ENCODE results near the gene BABAM2. TPM values are rescaled to one million over a fixed set of nuclear protein-coding genes. Genes with fewer than 3 reads are reported as not detected.

The BABAM2 gene
- total and polyA plus RNA-seq, 4 donors, result 9.9 to 17.0 (median 13.9) TPM

DNA sequence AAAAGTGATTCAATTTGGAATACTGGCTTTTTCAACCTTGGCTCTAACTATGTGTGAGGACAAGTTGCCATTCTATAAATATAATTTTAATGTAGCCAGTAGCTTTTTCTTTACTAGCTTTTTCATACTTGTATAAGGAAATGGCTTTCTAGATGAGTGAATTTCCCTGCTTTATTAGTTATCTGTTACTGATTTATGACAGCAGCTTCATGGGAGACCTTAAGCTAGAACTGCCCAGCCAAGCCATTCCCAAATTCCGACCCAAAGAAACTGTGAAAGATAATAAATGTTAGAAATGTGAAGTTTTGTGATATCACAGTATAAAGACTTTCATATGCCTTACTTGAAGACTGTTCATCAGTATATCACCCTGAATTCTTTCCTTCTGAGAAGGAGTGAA is 32.3 kb downstream of the BABAM2 start:
- TF ChIP-seq GABPA (IDR thresholded peaks at IDR 0.05 in 1 of 2, conservative IDR thresholded peaks at IDR 0.05 in 1 of 2), result no peak
- no peak for TF ChIP-seq RAD21 (IDR thresholded peaks at IDR 0.05)
- TF ChIP-seq HNF4G (IDR thresholded peaks at IDR 0.05), result no peak
- TF ChIP-seq ATF3 (IDR thresholded peaks at IDR 0.05), result no peak
- TF ChIP-seq EGR1 (IDR thresholded peaks at IDR 0.05; ENCODE audit: low read depth in 2 of 2), result no peak
- no peak for TF ChIP-seq JUND (IDR thresholded peaks at IDR 0.05)
- H3K4me3 ChIP-seq (ENCODE audit: low read depth in 1 of 3, low read length in 3 of 3), result no peak overlapping the region
- DNase-seq (ENCODE audit: low spot score), result no peak
- H3K9ac ChIP-seq (ENCODE audit: low read depth in 1 of 2, low read length in 2 of 2), result no peak overlapping the region
- H3K27me3 ChIP-seq (ENCODE audit: control insufficient read depth in 4 of 4, insufficient read depth in 4 of 4, low read length in 3 of 4), result no peaks in the 10 kb centered on the region
- no peak overlapping the region for H3K27ac ChIP-seq (ENCODE audit: low read depth in 1 of 2, low read length in 2 of 2)
- 89% methylated on average over 1 of the region's 1 CpG for WGBS
- no peaks in the 10 kb centered on the region for H3K36me3 ChIP-seq (ENCODE audit: control insufficient read depth in 4 of 4, insufficient read depth in 3 of 4, low read depth in 1 of 4, low read length in 3 of 4)
- H3K9me3 ChIP-seq (ENCODE audit: control insufficient read depth in 4 of 4, low read length in 3 of 4), result no peaks in the 10 kb centered on the region
- no peaks in the 10 kb centered on the region for H3K4me1 ChIP-seq (ENCODE audit: control insufficient read depth in 4 of 4, insufficient read depth in 4 of 4, low read length in 3 of 4)

DNA sequence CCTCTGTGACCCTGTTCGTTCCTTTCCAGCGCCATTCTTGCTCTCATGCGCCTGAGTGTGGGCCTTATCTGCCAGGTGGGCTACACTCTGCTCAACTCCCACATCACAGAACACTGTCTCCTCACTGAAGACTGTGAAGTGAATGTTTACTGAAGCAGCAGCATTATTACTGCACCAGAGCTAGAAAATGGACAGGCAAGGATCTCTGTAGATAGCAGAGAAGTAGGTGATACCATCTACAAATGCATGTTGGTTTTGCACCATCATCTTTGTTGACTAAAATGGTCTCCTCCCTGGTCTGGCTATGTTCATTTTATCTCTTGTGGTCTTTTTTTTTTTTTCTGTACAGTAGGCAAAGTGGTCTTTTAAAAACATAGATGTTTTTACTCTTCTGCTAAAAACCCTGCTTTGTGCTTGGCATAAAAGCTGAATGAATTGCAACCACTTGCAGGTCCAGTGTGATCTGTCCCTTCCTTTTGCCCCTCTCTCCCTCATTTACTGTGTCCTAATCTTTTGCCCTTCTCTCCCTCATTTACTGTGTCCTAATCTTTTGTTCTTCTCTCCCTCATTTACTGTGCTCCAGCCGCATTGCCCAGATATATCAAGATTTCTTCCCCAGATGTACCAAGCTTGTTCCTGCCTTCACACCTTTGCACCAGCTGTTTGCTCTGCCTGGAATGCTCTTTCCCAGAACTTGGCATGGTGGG is 35.4 kb downstream of the BABAM2 start:
- H3K4me1 ChIP-seq (ENCODE audit: control insufficient read depth in 4 of 4, insufficient read depth in 4 of 4, low read length in 3 of 4), result no peaks in the 10 kb centered on the region
- no peak overlapping the region for H3K4me3 ChIP-seq (ENCODE audit: low read depth in 1 of 3, low read length in 3 of 3)
- no peaks in the 10 kb centered on the region for H3K27me3 ChIP-seq (ENCODE audit: control insufficient read depth in 4 of 4, insufficient read depth in 4 of 4, low read length in 3 of 4)
- TF ChIP-seq TAF1 (conservative IDR thresholded peaks at IDR 0.05) (no peak), YY1 (IDR thresholded peaks at IDR 0.05) (no peak), EGR1 (IDR thresholded peaks at IDR 0.05; ENCODE audit: low read depth in 2 of 2) (no peak), SP1 (IDR thresholded peaks at IDR 0.05) (no peak), RAD21 (IDR thresholded peaks at IDR 0.05) (no peak), REST (IDR thresholded peaks at IDR 0.05) (no peak), JUND (IDR thresholded peaks at IDR 0.05) (no peak), FOXA2 (IDR thresholded peaks at IDR 0.05) (no peak), HNF4G (IDR thresholded peaks at IDR 0.05) (no peak)
- TF ChIP-seq, protein P1, sequence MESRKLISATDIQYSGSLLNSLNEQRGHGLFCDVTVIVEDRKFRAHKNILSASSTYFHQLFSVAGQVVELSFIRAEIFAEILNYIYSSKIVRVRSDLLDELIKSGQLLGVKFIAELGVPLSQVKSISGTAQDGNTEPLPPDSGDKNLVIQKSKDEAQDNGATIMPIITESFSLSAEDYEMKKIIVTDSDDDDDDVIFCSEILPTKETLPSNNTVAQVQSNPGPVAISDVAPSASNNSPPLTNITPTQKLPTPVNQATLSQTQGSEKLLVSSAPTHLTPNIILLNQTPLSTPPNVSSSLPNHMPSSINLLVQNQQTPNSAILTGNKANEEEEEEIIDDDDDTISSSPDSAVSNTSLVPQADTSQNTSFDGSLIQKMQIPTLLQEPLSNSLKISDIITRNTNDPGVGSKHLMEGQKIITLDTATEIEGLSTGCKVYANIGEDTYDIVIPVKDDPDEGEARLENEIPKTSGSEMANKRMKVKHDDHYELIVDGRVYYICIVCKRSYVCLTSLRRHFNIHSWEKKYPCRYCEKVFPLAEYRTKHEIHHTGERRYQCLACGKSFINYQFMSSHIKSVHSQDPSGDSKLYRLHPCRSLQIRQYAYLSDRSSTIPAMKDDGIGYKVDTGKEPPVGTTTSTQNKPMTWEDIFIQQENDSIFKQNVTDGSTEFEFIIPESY (IDR thresholded peaks at IDR 0.05), result no peak
- no peak overlapping the region for H3K9ac ChIP-seq (ENCODE audit: low read depth in 1 of 2, low read length in 2 of 2)
- H3K27ac ChIP-seq (ENCODE audit: low read depth in 1 of 2, low read length in 2 of 2), result no peak overlapping the region
- no peaks in the 10 kb centered on the region for H3K9me3 ChIP-seq (ENCODE audit: control insufficient read depth in 4 of 4, low read length in 3 of 4)
- H3K36me3 ChIP-seq (ENCODE audit: control insufficient read depth in 4 of 4, insufficient read depth in 3 of 4, low read depth in 1 of 4, low read length in 3 of 4), result no peaks in the 10 kb centered on the region
- WGBS, result 97% methylated on average over 4 of the region's 4 CpGs
- DNase-seq (ENCODE audit: low spot score), result no peak

Data from liver (tissue), 9 donors.